Measurements from ENCODE around the gene EFNA2.

EFNA2 gene

GRCh38 chr19:1260749-1261537 lies 24.7 kb upstream of the EFNA2 start:
- peak; percentile 97 for DNase-seq (ENCODE audit: low spot score)
- Histone ChIP-seq H4K91ac (ENCODE audit: low read depth, low read length, poor library complexity) (peak overlapping the region; percentile 99), H3K23ac (ENCODE audit: low read depth, low read length, poor library complexity) (peak overlapping the region; percentile 97), H2BK120ac (ENCODE audit: low read depth, low read length) (peak overlapping the region; percentile 98), H3K79me1 (ENCODE audit: low read depth, low read length) (peaks cover 21% of the 10 kb centered on the region), H2BK5ac (ENCODE audit: low read length) (peak overlapping the region; percentile 97), H3K4me1 (ENCODE audit: control insufficient read depth in 2 of 2, insufficient read depth in 1 of 2, low read depth in 1 of 2, low read length in 2 of 2) (peaks cover 51 to 66% of the 10 kb centered on the region in 2 donors), H3K9me3 (replicated peaks in 1 of 2; ENCODE audit: control insufficient read depth in 2 of 2, insufficient read depth in 1 of 2, low read depth in 1 of 2, low read length in 2 of 2) (no peaks in the 10 kb centered on the region), H2AFZ (ENCODE audit: low read length) (peak overlapping the region; percentile 82), H3K9ac (ENCODE audit: low read depth, low read length, poor library complexity) (peak overlapping the region; percentile 99), H4K8ac (ENCODE audit: low read depth, low read length) (no peak overlapping the region), H2BK12ac (ENCODE audit: low read length) (peak overlapping the region; percentile 33), H2AK5ac (ENCODE audit: low read depth, low read length) (peak overlapping the region; percentile 100), H3K18ac (ENCODE audit: low read length) (peak overlapping the region; percentile 99), H3K36me3 (replicated peaks in 1 of 2; ENCODE audit: control insufficient read depth in 2 of 2, insufficient read depth in 2 of 2, low read length in 2 of 2) (peaks cover 17 to 34% of the 10 kb centered on the region in 2 donors), H3K27ac (replicated peaks; ENCODE audit: low read length) (peak overlapping the region; percentile 76), H3K4me2 (ENCODE audit: insufficient read depth, low read length, poor library complexity, severe bottlenecking) (peak overlapping the region; percentile 91), H3K14ac (ENCODE audit: low read length) (peak overlapping the region; percentile 89), H3K27me3 (ENCODE audit: control insufficient read depth in 3 of 3, insufficient read depth in 3 of 3, low read depth in 1 of 3, low read length in 3 of 3) (no peaks in the 10 kb centered on the region), H3K4ac (ENCODE audit: low read length) (peak overlapping the region; percentile 89), H2BK15ac (ENCODE audit: low read length) (peak overlapping the region; percentile 100), H3K4me3 (ENCODE audit: low read length in 2 of 2) (peak overlapping the region; percentile 68 to 88)
- WGBS, 2 donors (ENCODE audit: extremely low coverage in 2 of 2, insufficient read length in 2 of 2, insufficient replicate concordance in 1 of 2): no CpG with 5 or more reads among the region's 83 CpGs

GRCh38 chr19:1261538-1261797 lies 24.2 kb upstream of the EFNA2 start:
- peak overlapping the region; percentile 92 for H4K91ac ChIP-seq (ENCODE audit: low read depth, low read length, poor library complexity)
- peak overlapping the region; percentile 99 for H3K9ac ChIP-seq (ENCODE audit: low read depth, low read length, poor library complexity)
- H3K4me3 ChIP-seq (ENCODE audit: low read length in 2 of 2): peak overlapping the region; percentile 68 to 88
- no CpG with 5 or more reads among the region's 14 CpGs for WGBS, 2 donors (ENCODE audit: extremely low coverage in 2 of 2, insufficient read length in 2 of 2, insufficient replicate concordance in 1 of 2)
- peaks cover 14 to 30% of the 10 kb centered on the region in 2 donors for H3K36me3 ChIP-seq (replicated peaks in 1 of 2; ENCODE audit: control insufficient read depth in 2 of 2, insufficient read depth in 2 of 2, low read length in 2 of 2)
- H3K4me2 ChIP-seq (ENCODE audit: insufficient read depth, low read length, poor library complexity, severe bottlenecking): peak overlapping the region; percentile 79
- H2AK5ac ChIP-seq (ENCODE audit: low read depth, low read length): peak overlapping the region; percentile 100
- DNase-seq (ENCODE audit: low spot score): no peak
- H3K4me1 ChIP-seq (ENCODE audit: control insufficient read depth in 2 of 2, insufficient read depth in 1 of 2, low read depth in 1 of 2, low read length in 2 of 2): peaks cover 53 to 67% of the 10 kb centered on the region in 2 donors
- H3K27ac ChIP-seq (replicated peaks; ENCODE audit: low read length): peak overlapping the region; percentile 76
- H2BK120ac ChIP-seq (ENCODE audit: low read depth, low read length): peak overlapping the region; percentile 98
- peak overlapping the region; percentile 82 for H2AFZ ChIP-seq (ENCODE audit: low read length)
- H3K23ac ChIP-seq (ENCODE audit: low read depth, low read length, poor library complexity): peak overlapping the region; percentile 91
- H4K8ac ChIP-seq (ENCODE audit: low read depth, low read length): peak overlapping the region; percentile 82
- peak overlapping the region; percentile 56 for H3K14ac ChIP-seq (ENCODE audit: low read length)
- H2BK15ac ChIP-seq (ENCODE audit: low read length): peak overlapping the region; percentile 100
- peaks cover 23% of the 10 kb centered on the region for H3K79me1 ChIP-seq (ENCODE audit: low read depth, low read length)
- H3K9me3 ChIP-seq (replicated peaks in 1 of 2; ENCODE audit: control insufficient read depth in 2 of 2, insufficient read depth in 1 of 2, low read depth in 1 of 2, low read length in 2 of 2): no peaks in the 10 kb centered on the region
- H2BK12ac ChIP-seq (ENCODE audit: low read length): peak overlapping the region; percentile 33
- H3K27me3 ChIP-seq (ENCODE audit: control insufficient read depth in 3 of 3, insufficient read depth in 3 of 3, low read depth in 1 of 3, low read length in 3 of 3): no peaks in the 10 kb centered on the region
- H2BK5ac ChIP-seq (ENCODE audit: low read length): peak overlapping the region; percentile 97
- H3K4ac ChIP-seq (ENCODE audit: low read length): peak overlapping the region; percentile 69
- H3K18ac ChIP-seq (ENCODE audit: low read length): peak overlapping the region; percentile 99

GRCh38 chr19:1261798-1262622 lies 23.7 kb upstream of the EFNA2 start:
- Histone ChIP-seq H2AFZ (ENCODE audit: low read length) (no peak overlapping the region), H3K9ac (ENCODE audit: low read depth, low read length, poor library complexity) (peak overlapping the region; percentile 99), H3K27me3 (ENCODE audit: control insufficient read depth in 3 of 3, insufficient read depth in 3 of 3, low read depth in 1 of 3, low read length in 3 of 3) (no peaks in the 10 kb centered on the region), H4K91ac (ENCODE audit: low read depth, low read length, poor library complexity) (peak overlapping the region; percentile 92), H3K18ac (ENCODE audit: low read length) (peak overlapping the region; percentile 99), H4K8ac (ENCODE audit: low read depth, low read length) (peak overlapping the region; percentile 97), H3K79me1 (ENCODE audit: low read depth, low read length) (peaks cover 23% of the 10 kb centered on the region), H3K4me2 (ENCODE audit: insufficient read depth, low read length, poor library complexity, severe bottlenecking) (peak overlapping the region; percentile 79), H3K4me1 (ENCODE audit: control insufficient read depth in 2 of 2, insufficient read depth in 1 of 2, low read depth in 1 of 2, low read length in 2 of 2) (peaks cover 51 to 63% of the 10 kb centered on the region in 2 donors), H2BK15ac (ENCODE audit: low read length) (peak overlapping the region; percentile 100), H2BK12ac (ENCODE audit: low read length) (peak overlapping the region; percentile 99), H3K4me3 (ENCODE audit: low read length in 2 of 2) (peak overlapping the region; percentile 68 to 88), H2AK5ac (ENCODE audit: low read depth, low read length) (peak overlapping the region; percentile 100), H3K27ac (replicated peaks; ENCODE audit: low read length) (peak overlapping the region; percentile 76), H2BK5ac (ENCODE audit: low read length) (peak overlapping the region; percentile 97), H3K23ac (ENCODE audit: low read depth, low read length, poor library complexity) (peak overlapping the region; percentile 91), H3K36me3 (replicated peaks in 1 of 2; ENCODE audit: control insufficient read depth in 2 of 2, insufficient read depth in 2 of 2, low read length in 2 of 2) (peaks cover 8 to 25% of the 10 kb centered on the region in 2 donors), H3K4ac (ENCODE audit: low read length) (peak overlapping the region; percentile 69), H2BK120ac (ENCODE audit: low read depth, low read length) (peak overlapping the region; percentile 72), H3K9me3 (replicated peaks in 1 of 2; ENCODE audit: control insufficient read depth in 2 of 2, insufficient read depth in 1 of 2, low read depth in 1 of 2, low read length in 2 of 2) (no peaks in the 10 kb centered on the region), H3K14ac (ENCODE audit: low read length) (peak overlapping the region; percentile 56)
- WGBS, 2 donors (ENCODE audit: extremely low coverage in 2 of 2, insufficient read length in 2 of 2, insufficient replicate concordance in 1 of 2): no CpG with 5 or more reads among the region's 28 CpGs
- no peak for DNase-seq (ENCODE audit: low spot score)

Measured in neuronal stem cell (in vitro differentiated cells).